ENCODE results near the gene AAR2.

AAR2 gene

DNA sequence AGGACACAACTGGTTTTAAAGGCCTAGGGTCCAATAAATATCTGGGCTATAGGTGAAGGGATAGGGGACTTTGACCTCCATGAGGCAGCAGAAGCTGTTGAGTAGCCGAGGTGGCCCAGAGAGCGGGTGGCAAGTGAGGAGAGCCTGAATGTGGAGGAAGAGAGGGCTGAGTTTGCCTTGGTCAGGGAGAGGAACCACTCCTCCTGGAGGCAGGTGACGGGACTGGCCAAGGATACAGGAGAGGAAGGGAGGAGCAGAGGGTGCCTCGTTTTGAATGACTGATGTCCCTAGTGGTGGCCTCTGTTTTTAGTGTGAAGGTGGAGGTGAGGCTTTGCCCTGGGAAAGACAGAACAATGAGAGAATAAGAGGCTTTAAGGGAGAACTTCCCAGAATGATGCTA, 19.1 kb upstream of the AAR2 start:
- TF ChIP-seq EZH2phosphoT487 (IDR thresholded peaks at IDR 0.05; ENCODE audit: borderline replicate concordance, low read length) (no peak), CTCF (IDR thresholded peaks at IDR 0.05; ENCODE audit: low read depth, low read length, poor library complexity, severe bottlenecking) (no peak)
- Histone ChIP-seq H3K9me3 (ENCODE audit: control insufficient read depth, insufficient read depth, low read length) (no peaks in the 10 kb centered on the region), H3K79me2 (ENCODE audit: control insufficient read depth, low read length) (no peaks in the 10 kb centered on the region), H3K36me3 (ENCODE audit: control insufficient read depth, low read length) (no peaks in the 10 kb centered on the region), H3K27me3 (ENCODE audit: control insufficient read depth, low read length) (no peaks in the 10 kb centered on the region), H3K9me2 (replicated peaks; ENCODE audit: control insufficient read depth, low read length) (no peaks in the 10 kb centered on the region), H4K20me1 (ENCODE audit: control insufficient read depth, insufficient read depth, low read depth, low read length) (no peaks in the 10 kb centered on the region), H3K27ac (ENCODE audit: low read depth, low read length) (no peak overlapping the region), H3K4me2 (ENCODE audit: low read length) (no peak overlapping the region), H3F3A (ENCODE audit: control insufficient read depth, insufficient read depth) (no peaks in the 10 kb centered on the region), H3K4me3 (ENCODE audit: low read length) (no peak overlapping the region), H3K4me1 (ENCODE audit: control insufficient read depth, low read length) (no peaks in the 10 kb centered on the region)

- no peaks in the 10 kb centered on the region for H3K27me3 ChIP-seq (ENCODE audit: control insufficient read depth, low read length)
- no peaks in the 10 kb centered on the region for H3K9me3 ChIP-seq (ENCODE audit: control insufficient read depth, insufficient read depth, low read length)
- no peak overlapping the region for H3K4me2 ChIP-seq (ENCODE audit: low read length)
- no peak overlapping the region for H3K4me3 ChIP-seq (ENCODE audit: low read length)
- H3K9me2 ChIP-seq (replicated peaks; ENCODE audit: control insufficient read depth, low read length), result no peaks in the 10 kb centered on the region
- H4K20me1 ChIP-seq (ENCODE audit: control insufficient read depth, insufficient read depth, low read depth, low read length), result no peaks in the 10 kb centered on the region
- no peaks in the 10 kb centered on the region for H3K4me1 ChIP-seq (ENCODE audit: control insufficient read depth, low read length)
- H3F3A ChIP-seq (ENCODE audit: control insufficient read depth, insufficient read depth), result no peaks in the 10 kb centered on the region
- TF ChIP-seq EZH2phosphoT487 (IDR thresholded peaks at IDR 0.05; ENCODE audit: borderline replicate concordance, low read length), result no peak
- no peak for TF ChIP-seq CTCF (IDR thresholded peaks at IDR 0.05; ENCODE audit: low read depth, low read length, poor library complexity, severe bottlenecking)
- H3K27ac ChIP-seq (ENCODE audit: low read depth, low read length), result no peak overlapping the region
- H3K36me3 ChIP-seq (ENCODE audit: control insufficient read depth, low read length), result no peaks in the 10 kb centered on the region
- H3K79me2 ChIP-seq (ENCODE audit: control insufficient read depth, low read length), result no peaks in the 10 kb centered on the region
Measured at GRCh38 chr20:36218380-36219064, 17.8 kb upstream of the AAR2 start.

GRCh38 chr20:36219671-36220220, 16.5 kb upstream of the AAR2 start:
- Histone ChIP-seq H3K9me3 (ENCODE audit: control insufficient read depth, insufficient read depth, low read length) (no peaks in the 10 kb centered on the region), H3K9me2 (replicated peaks; ENCODE audit: control insufficient read depth, low read length) (no peaks in the 10 kb centered on the region), H3K4me3 (ENCODE audit: low read length) (no peak overlapping the region), H3K4me1 (ENCODE audit: control insufficient read depth, low read length) (no peaks in the 10 kb centered on the region), H3K27ac (ENCODE audit: low read depth, low read length) (no peak overlapping the region), H3F3A (ENCODE audit: control insufficient read depth, insufficient read depth) (no peaks in the 10 kb centered on the region), H3K27me3 (ENCODE audit: control insufficient read depth, low read length) (no peaks in the 10 kb centered on the region), H3K79me2 (ENCODE audit: control insufficient read depth, low read length) (no peaks in the 10 kb centered on the region), H3K36me3 (ENCODE audit: control insufficient read depth, low read length) (no peaks in the 10 kb centered on the region), H4K20me1 (ENCODE audit: control insufficient read depth, insufficient read depth, low read depth, low read length) (no peaks in the 10 kb centered on the region), H3K4me2 (ENCODE audit: low read length) (no peak overlapping the region)
- TF ChIP-seq CTCF (IDR thresholded peaks at IDR 0.05; ENCODE audit: low read depth, low read length, poor library complexity, severe bottlenecking), result no peak
- TF ChIP-seq EZH2phosphoT487 (IDR thresholded peaks at IDR 0.05; ENCODE audit: borderline replicate concordance, low read length), result no peak

Data from DOHH2 (cell line).